HUES48 (cell line): ENCODE measurements around the gene CLEC18C.
"Not testable (repeated sequence)": the region's sequence is repeated elsewhere in the genome, so short reads cannot be mapped to it uniquely, and the experiment has no call there.

Experiments used
- H3K27ac ChIP-seq: one replicate; pipeline ENCODE4 v1.7.0; 2013; ENCODE audit warnings: low read depth, low read length, inconsistent platforms
- H3K27me3 ChIP-seq: 2 replicates; pipeline ENCODE4 v1.6.1; 2013; ENCODE audit warnings: mild to moderate bottlenecking, low read length; ENCODE audit not compliant: control insufficient read depth, insufficient read depth
- H3K36me3 ChIP-seq: 2 replicates; pipeline ENCODE4 v1.6.1; 2013; ENCODE audit warnings: low read length; ENCODE audit not compliant: control insufficient read depth, insufficient read depth
- H3K4me1 ChIP-seq: 2 replicates; pipeline ENCODE4 v1.6.1; 2013; ENCODE audit warnings: mild to moderate bottlenecking, low read length; ENCODE audit not compliant: control insufficient read depth, insufficient read depth
- H3K4me3 ChIP-seq: 2 replicates; pipeline ENCODE4 v1.5.1; 2013; ENCODE audit warnings: mild to moderate bottlenecking, low read depth, low read length
- H3K9ac ChIP-seq: 2 replicates; pipeline ENCODE4 v1.6.1; 2013; ENCODE audit warnings: mild to moderate bottlenecking, low read depth, low read length, moderate library complexity
- H3K9me3 ChIP-seq: 2 replicates; pipeline ENCODE4 v1.6.1; 2013; ENCODE audit warnings: low read length; ENCODE audit not compliant: control insufficient read depth, insufficient read depth

CLEC18C gene

GRCh38 chr16:70149296-70149695 is 24.3 kb upstream of the CLEC18C start:
- H3K27me3 ChIP-seq, H3K4me3 ChIP-seq, H3K9ac ChIP-seq, H3K9me3 ChIP-seq, H3K27ac ChIP-seq, H3K4me1 ChIP-seq: not testable (repeated sequence)
- H3K36me3 ChIP-seq: peaks cover 82% of the 10 kb centered on the region

- Histone ChIP-seq H3K9me3 (no peaks in the 10 kb centered on the region), H3K36me3 (peaks cover 87% of the 10 kb centered on the region), H3K4me1 (no peaks in the 10 kb centered on the region), H3K27ac (no peak overlapping the region), H3K4me3 (no peak overlapping the region), H3K27me3 (no peaks in the 10 kb centered on the region), H3K9ac (no peak overlapping the region)
Observed at GRCh38 chr16:70151391-70151790, 22.2 kb upstream of the CLEC18C start.

GRCh38 chr16:70151941-70152509 is 21.6 kb upstream of the CLEC18C start:
- H3K36me3 ChIP-seq: peaks cover 94% of the 10 kb centered on the region
- no peaks in the 10 kb centered on the region for H3K27me3 ChIP-seq
- H3K9ac ChIP-seq: no peak overlapping the region
- no peak overlapping the region for H3K4me3 ChIP-seq
- H3K9me3 ChIP-seq: no peaks in the 10 kb centered on the region
- H3K4me1 ChIP-seq: no peaks in the 10 kb centered on the region
- H3K27ac ChIP-seq: no peak overlapping the region

GRCh38 chr16:70152578-70153302 is 20.8 kb upstream of the CLEC18C start:
- H3K4me3 ChIP-seq: no peak overlapping the region
- peaks cover 97% of the 10 kb centered on the region for H3K36me3 ChIP-seq
- H3K4me1 ChIP-seq: no peaks in the 10 kb centered on the region
- no peaks in the 10 kb centered on the region for H3K27me3 ChIP-seq
- H3K9me3 ChIP-seq: no peaks in the 10 kb centered on the region
- no peak overlapping the region for H3K9ac ChIP-seq
- H3K27ac ChIP-seq: no peak overlapping the region

- H3K27me3 ChIP-seq, H3K4me3 ChIP-seq, H3K9me3 ChIP-seq, H3K4me1 ChIP-seq, H3K9ac ChIP-seq, H3K27ac ChIP-seq: not testable (repeated sequence)
- H3K36me3 ChIP-seq: peaks cover 98% of the 10 kb centered on the region
Observed at GRCh38 chr16:70154736-70155135, 18.9 kb upstream of the CLEC18C start.

- no peak overlapping the region for H3K9ac ChIP-seq
- no peaks in the 10 kb centered on the region for H3K4me1 ChIP-seq
- H3K36me3 ChIP-seq: peaks cover 96% of the 10 kb centered on the region
- no peak overlapping the region for H3K4me3 ChIP-seq
- no peak overlapping the region for H3K27ac ChIP-seq
- H3K9me3 ChIP-seq: no peaks in the 10 kb centered on the region
- H3K27me3 ChIP-seq: no peaks in the 10 kb centered on the region
Observed at GRCh38 chr16:70156207-70156978, 17.2 kb upstream of the CLEC18C start.

GRCh38 chr16:70157105-70157476 is 16.5 kb upstream of the CLEC18C start:
- Histone ChIP-seq H3K4me1 (no peaks in the 10 kb centered on the region), H3K27me3 (no peaks in the 10 kb centered on the region), H3K27ac (no peak overlapping the region), H3K9ac (no peak overlapping the region), H3K36me3 (peaks cover 96% of the 10 kb centered on the region), H3K4me3 (no peak overlapping the region), H3K9me3 (no peaks in the 10 kb centered on the region)

GRCh38 chr16:70157477-70158260 is 15.9 kb upstream of the CLEC18C start:
- Histone ChIP-seq H3K4me3 (no peak overlapping the region), H3K36me3 (peaks cover 96% of the 10 kb centered on the region)

GRCh38 chr16:70158261-70158939 is 15.2 kb upstream of the CLEC18C start:
- Histone ChIP-seq H3K9me3 (no peaks in the 10 kb centered on the region), H3K36me3 (peaks cover 90% of the 10 kb centered on the region), H3K27me3 (no peaks in the 10 kb centered on the region), H3K4me1 (no peaks in the 10 kb centered on the region), H3K9ac (no peak overlapping the region), H3K27ac (no peak overlapping the region), H3K4me3 (no peak overlapping the region)

More at GRCh38 chr16:70157477-70158260, 15.9 kb upstream of the CLEC18C start:
- Histone ChIP-seq H3K4me1 (no peaks in the 10 kb centered on the region), H3K27me3 (no peaks in the 10 kb centered on the region), H3K9ac (no peak overlapping the region), H3K27ac (no peak overlapping the region), H3K9me3 (no peaks in the 10 kb centered on the region)
